Stomach smooth muscle (tissue), 2 donors: Measurements from ENCODE around the gene WNT10A.

Experiments
- H3K27ac ChIP-seq: one replicate; pipeline ENCODE4 v1.7.0; 2013; ENCODE audit warnings: mild to moderate bottlenecking, low read length, inconsistent platforms
- H3K27me3 ChIP-seq, 2 donors: one replicate each; pipeline ENCODE4 v1.7.0; 2013; ENCODE audit warnings: low read length in 2 of 2; ENCODE audit not compliant: insufficient read depth in 2 of 2, control insufficient read depth in 1 of 2
- H3K36me3 ChIP-seq, 2 donors: one replicate each; pipeline ENCODE4 v1.7.0; 2013; ENCODE audit warnings: low read length in 2 of 2; ENCODE audit not compliant: control insufficient read depth in 2 of 2, insufficient read depth in 2 of 2
- H3K4me1 ChIP-seq: one replicate; pipeline ENCODE4 v1.7.0; 2013; ENCODE audit warnings: low read length; ENCODE audit not compliant: control insufficient read depth, insufficient read depth
- H3K4me3 ChIP-seq, 2 donors: one replicate each; pipeline ENCODE4 v1.7.0; 2013; ENCODE audit warnings: low read length in 2 of 2
- H3K9ac ChIP-seq, 2 donors: one replicate each; pipeline ENCODE4 v1.7.0; 2013; ENCODE audit warnings: low read length in 2 of 2, mild to moderate bottlenecking in 1 of 2
- H3K9me3 ChIP-seq, 2 donors: one replicate each; pipeline ENCODE4 v1.7.0; 2013; ENCODE audit warnings: low read length in 2 of 2; ENCODE audit not compliant: control insufficient read depth in 2 of 2
- donor health status: healthy.
- donor health status: Pancreatic carcinoma.

Gene WNT10A

DNA sequence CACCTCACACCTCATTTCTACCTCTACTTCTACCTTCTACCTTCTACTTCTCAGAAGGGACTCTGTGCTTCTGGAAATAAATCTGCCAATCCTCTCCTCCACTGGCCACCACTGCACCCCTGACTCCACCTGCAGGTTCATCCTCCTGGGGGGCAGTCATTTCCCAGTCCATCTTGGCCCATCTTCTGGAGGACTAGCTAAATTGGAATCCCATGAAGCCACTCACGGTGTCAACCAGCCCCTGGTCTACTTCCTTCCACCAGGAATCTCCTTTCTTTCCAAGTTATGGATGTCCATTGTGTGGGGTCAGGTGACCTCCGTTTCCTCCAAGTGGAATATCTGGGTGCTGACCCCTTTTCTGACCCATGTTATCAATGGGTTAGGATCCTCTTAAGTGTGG, 3.9 kb downstream of the WNT10A start:
- Histone ChIP-seq H3K36me3 (no peaks in the 10 kb centered on the region), H3K27ac (no peak overlapping the region), H3K27me3 (peaks cover 34 to 42% of the 10 kb centered on the region in 2 donors), H3K9me3 (no peaks in the 10 kb centered on the region), H3K4me3 (no peak overlapping the region), H3K9ac (no peak overlapping the region), H3K4me1 (peaks cover 20% of the 10 kb centered on the region)

DNA sequence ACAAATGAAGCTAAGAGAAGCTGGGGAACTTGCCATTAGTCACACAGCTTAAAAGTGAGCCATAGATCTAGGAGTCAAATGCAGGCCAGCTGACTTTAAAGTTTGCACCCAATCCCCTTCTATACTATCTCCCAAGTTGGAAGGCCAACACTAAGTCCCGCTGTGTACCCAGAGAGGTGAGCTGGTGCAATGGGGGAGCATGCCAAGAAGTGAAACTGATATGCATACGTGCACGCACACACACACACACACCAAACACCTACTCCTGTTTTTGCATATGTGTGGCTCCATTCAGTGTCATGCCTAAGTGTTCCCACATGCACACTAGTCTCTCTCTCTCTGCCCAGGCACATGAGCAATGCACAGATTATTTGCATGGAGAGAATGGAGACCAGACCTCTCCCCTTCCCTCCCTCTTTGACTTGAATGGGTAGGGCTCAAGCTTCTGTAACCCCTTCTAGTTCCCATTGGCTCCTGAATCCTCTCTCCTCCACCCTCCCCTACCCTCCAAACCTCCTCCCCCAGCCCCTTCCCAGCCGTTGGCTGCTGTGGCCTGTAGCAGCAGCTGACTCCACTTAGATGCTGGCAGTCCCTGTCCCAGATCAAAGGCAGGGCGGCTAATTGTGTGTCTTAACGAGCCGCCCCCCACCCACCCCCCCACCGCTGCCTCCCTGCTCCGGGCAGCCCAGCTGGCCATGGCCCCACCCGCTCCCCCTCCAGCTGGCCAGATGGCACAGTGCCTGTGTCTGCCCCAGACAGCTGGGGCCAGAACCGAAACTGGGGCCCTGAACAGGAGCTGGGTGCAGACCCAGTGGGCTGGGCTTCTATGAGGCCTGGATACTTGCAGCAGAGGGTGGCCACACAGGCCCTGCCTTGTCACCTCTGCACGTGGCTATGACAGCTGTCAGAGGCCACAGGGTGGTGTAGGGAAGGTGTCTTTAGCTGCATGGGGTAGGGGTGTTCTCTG, 5.6 kb downstream of the WNT10A start:
- Histone ChIP-seq H3K4me3 (no peak overlapping the region), H3K27me3 (peaks cover 25 to 28% of the 10 kb centered on the region in 2 donors), H3K36me3 (no peaks in the 10 kb centered on the region), H3K9ac (no peak overlapping the region), H3K4me1 (peaks cover 12% of the 10 kb centered on the region), H3K9me3 (no peaks in the 10 kb centered on the region), H3K27ac (no peak overlapping the region)

DNA sequence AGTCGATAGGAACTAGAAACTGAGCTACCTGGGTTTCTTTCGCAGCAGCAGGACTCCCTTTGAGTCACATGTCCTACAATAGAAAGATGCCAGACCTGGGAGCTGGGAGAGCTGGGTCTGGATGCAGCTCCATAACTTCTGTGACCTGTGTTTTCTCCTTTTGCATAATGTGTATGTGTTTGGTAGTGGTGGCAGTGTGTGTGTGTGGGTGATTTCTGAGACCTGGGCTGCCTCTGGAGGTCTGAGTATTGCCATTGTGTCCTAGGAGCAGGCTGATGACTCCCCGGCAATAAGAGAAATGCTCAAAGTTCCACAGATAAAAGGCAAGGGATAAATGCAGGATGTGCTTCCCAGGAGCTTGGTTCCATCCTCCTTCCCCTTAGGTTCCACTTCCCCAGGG, 6.4 kb downstream of the WNT10A start:
- Histone ChIP-seq H3K4me3 (no peak overlapping the region), H3K9me3 (no peaks in the 10 kb centered on the region), H3K4me1 (peaks cover 12% of the 10 kb centered on the region), H3K9ac (no peak overlapping the region), H3K27ac (no peak overlapping the region), H3K36me3 (no peaks in the 10 kb centered on the region), H3K27me3 (peaks cover 17 to 22% of the 10 kb centered on the region in 2 donors)

DNA sequence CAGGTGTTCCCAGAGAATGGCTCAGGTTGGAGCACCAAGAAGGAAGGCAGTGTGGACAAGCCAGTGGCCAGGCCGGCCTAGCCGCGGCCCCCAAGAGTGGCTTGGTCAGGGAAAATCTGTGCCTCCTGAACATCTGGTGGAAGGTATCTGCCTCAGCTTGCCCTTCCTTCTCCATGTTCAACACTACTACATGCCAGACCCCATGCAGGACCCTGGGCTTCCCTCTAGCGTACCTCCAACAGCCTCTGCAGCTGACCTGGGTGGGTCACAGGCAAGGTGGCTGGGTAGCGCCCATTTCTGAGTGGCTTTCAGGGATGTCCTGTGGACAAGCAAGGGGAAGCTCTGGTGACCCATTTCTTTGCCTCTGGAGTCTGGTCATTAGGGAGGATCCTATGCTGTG, 7.7 kb downstream of the WNT10A start:
- H3K9ac ChIP-seq = no peak overlapping the region
- no peaks in the 10 kb centered on the region for H3K9me3 ChIP-seq
- H3K27me3 ChIP-seq = peaks cover 9 to 12% of the 10 kb centered on the region in 2 donors
- H3K4me3 ChIP-seq = no peak overlapping the region
- H3K27ac ChIP-seq = no peak overlapping the region
- no peaks in the 10 kb centered on the region for H3K36me3 ChIP-seq
- H3K4me1 ChIP-seq = peaks cover 16% of the 10 kb centered on the region

DNA sequence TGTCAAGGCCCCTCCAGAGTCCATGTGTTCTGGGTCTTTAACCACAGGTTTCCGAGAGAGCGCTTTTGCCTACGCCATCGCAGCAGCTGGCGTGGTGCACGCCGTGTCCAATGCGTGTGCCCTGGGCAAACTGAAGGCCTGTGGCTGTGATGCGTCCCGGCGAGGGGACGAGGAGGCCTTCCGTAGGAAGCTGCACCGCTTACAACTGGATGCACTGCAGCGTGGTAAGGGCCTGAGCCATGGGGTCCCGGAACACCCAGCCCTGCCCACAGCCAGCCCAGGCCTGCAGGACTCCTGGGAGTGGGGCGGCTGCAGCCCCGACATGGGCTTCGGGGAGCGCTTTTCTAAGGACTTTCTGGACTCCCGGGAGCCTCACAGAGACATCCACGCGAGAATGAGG, 9.3 kb downstream of the WNT10A start:
- Histone ChIP-seq H3K9ac (no peak overlapping the region), H3K27me3 (peaks cover 20 to 22% of the 10 kb centered on the region in 2 donors), H3K4me3 (no peak overlapping the region), H3K36me3 (no peaks in the 10 kb centered on the region), H3K27ac (no peak overlapping the region), H3K4me1 (peaks cover 13% of the 10 kb centered on the region), H3K9me3 (no peaks in the 10 kb centered on the region)

DNA sequence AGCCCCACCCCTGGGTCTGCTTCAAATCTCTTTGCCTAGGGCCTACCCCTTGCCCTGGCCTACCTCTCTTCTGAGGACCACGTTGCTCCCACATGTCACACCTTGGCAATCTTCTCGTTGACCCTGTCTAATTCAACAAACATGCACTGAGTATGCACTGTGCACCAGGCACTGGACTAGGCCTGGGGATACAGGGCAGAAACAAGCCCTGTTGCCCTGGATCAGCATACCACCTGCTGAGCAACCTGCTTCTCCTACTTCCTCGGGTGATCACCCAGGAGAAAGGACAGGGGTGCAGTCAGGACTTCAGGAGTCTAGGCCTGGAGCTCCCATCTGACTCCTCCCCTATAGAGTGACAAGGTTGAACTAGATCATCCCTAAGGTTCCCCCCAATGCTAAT, 9.7 kb downstream of the WNT10A start:
- Histone ChIP-seq H3K9me3 (no peaks in the 10 kb centered on the region), H3K4me1 (peaks cover 13% of the 10 kb centered on the region), H3K27ac (no peak overlapping the region), H3K27me3 (peaks cover 24 to 27% of the 10 kb centered on the region in 2 donors), H3K9ac (no peak overlapping the region), H3K4me3 (no peak overlapping the region), H3K36me3 (no peaks in the 10 kb centered on the region)

DNA sequence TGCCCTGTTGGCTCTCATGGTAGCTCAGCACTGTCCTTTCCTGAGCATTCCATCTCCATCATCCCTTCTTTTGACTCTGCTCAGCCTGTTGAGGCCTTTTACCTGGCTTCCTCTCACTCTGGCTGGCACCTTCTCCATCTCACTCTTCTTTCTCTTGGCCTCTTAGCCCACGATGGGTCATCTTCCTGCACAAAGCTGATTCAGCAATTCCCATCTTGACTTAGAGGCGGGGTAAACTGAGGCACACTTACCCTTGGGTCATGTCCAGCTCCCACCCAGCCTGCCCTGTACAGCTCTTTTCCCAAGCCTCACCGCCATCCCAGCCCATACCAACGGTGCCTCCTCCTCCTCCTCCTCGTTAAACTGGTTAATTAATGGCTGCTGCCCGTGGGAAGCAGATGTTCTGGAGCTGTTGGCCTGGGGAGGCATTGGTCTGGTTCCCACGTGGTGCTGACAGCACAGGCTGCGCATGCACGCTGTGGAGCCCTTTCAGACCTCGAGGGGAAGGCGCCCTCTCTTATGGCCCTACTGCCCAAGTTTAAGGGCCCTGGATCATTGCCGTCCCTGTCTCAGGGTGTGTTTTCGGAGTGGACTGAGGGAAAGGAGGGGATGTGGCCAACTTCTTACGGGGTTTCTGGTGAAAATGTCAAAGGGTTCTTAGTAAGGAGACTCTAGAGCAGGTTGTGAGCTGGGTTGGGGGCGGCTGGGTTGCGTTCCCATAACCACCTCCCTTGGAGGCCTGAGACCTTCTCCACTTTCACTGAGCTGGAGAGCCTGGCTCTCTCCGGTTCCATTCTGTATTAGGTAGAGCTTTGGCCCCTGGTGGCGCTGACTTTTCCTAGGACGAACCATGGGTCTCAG, 10.9 kb downstream of the WNT10A start:
- no peak overlapping the region for H3K4me3 ChIP-seq
- no peaks in the 10 kb centered on the region for H3K36me3 ChIP-seq
- no peaks in the 10 kb centered on the region for H3K9me3 ChIP-seq
- peaks cover 35 to 37% of the 10 kb centered on the region in 2 donors for H3K27me3 ChIP-seq
- peaks cover 16% of the 10 kb centered on the region for H3K4me1 ChIP-seq
- H3K27ac ChIP-seq = no peak overlapping the region
- H3K9ac ChIP-seq = no peak overlapping the region

DNA sequence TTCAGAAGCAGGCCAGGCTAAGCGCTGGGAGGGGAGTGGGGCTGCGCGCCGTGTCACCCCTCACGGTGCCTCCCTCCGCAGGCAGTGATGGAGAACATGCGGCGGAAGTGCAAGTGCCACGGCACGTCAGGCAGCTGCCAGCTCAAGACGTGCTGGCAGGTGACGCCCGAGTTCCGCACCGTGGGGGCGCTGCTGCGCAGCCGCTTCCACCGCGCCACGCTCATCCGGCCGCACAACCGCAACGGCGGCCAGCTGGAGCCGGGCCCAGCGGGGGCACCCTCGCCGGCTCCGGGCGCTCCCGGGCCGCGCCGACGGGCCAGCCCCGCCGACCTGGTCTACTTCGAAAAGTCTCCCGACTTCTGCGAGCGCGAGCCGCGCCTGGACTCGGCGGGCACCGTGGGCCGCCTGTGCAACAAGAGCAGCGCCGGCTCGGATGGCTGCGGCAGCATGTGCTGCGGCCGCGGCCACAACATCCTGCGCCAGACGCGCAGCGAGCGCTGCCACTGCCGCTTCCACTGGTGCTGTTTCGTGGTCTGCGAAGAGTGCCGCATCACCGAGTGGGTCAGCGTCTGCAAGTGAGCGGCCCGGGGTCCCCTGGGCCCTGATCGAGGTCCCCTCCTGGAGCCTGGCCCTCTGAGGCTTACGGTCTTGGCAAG, 12.2 kb downstream of the WNT10A start:
- H3K27ac ChIP-seq = no peak overlapping the region
- H3K9ac ChIP-seq = no peak overlapping the region
- H3K27me3 ChIP-seq = peaks cover 46 to 48% of the 10 kb centered on the region in 2 donors
- no peaks in the 10 kb centered on the region for H3K9me3 ChIP-seq
- H3K4me1 ChIP-seq = peaks cover 30% of the 10 kb centered on the region
- H3K4me3 ChIP-seq = peak overlapping the region in 1 of 2 donors; percentile 67
- no peaks in the 10 kb centered on the region for H3K36me3 ChIP-seq

DNA sequence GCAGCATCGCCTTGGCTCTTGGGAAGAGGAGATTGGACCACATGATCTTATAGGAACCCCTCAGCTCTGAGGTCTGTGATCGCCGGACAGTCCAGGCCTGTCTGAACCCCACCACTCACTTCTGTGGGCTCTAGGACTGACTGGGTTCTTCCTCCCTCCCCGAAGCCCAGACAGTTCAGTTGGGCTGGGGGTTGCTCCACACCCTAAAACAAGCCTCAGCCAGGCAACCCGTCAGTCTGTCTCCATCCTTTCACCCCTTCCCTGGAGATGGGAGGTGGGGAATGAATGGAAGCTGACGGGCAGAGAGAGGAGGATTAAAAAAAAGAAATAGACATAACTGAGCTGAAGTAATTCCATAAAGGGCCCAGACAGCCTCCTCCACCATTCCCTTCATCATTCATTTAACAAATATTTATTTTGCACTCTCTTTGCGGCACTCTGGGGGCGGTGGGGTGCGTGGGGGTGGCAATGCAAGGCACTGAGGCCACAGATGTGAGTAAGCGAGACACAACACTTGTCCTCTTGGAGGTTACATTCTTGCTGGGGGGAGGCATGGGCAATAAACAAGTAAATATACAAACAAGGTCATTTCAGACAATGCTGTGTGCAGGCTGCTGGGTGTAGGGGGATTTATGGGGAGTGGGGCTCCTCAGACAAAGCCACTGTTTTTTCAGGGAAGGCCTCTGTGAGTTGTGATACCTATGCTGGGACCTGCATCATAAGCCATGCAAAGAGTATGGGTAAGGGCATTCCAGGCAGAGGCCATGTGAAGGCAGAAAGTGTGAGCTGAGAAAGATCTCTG, 12.9 kb downstream of the WNT10A start:
- peak overlapping the region in 1 of 2 donors; percentile 67 for H3K4me3 ChIP-seq
- peaks cover 53 to 56% of the 10 kb centered on the region in 2 donors for H3K27me3 ChIP-seq
- no peaks in the 10 kb centered on the region for H3K36me3 ChIP-seq
- no peak overlapping the region for H3K27ac ChIP-seq
- peaks cover 37% of the 10 kb centered on the region for H3K4me1 ChIP-seq
- H3K9me3 ChIP-seq = no peaks in the 10 kb centered on the region
- no peak overlapping the region for H3K9ac ChIP-seq
